GM12874 (cell line): ENCODE measurements around the gene DGUOK.

ENCODE experiments used
- TF ChIP-seq, protein P1 (sequence below): IDR thresholded peaks from 2 replicates; pipeline ENCODE4 v1.5.1; 2011; ENCODE audit warnings: low read depth, mild to moderate bottlenecking, control low read depth, low read length, moderate library complexity; ENCODE audit not compliant: insufficient read depth

Gene DGUOK

DNA sequence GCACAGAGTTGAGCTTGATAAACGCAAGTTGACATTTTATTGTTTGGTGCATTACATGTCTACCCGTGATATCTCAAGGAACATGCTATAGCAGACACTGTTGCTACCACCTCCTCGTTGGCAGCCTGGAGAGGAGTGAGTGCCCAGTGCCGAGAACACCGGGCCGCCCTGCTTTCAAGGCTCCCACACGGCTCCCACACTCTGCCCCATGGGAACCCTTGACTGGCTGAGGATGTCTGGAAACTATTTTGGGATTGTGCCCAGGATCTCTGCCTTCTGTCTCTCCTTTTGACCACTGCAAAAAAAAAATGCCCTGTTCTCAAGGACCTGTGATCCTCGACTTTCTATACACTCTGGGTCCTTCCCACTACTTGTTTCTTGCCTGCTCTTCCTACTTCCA lies 79.1 kb downstream of the DGUOK start:
- TF ChIP-seq, protein P1, sequence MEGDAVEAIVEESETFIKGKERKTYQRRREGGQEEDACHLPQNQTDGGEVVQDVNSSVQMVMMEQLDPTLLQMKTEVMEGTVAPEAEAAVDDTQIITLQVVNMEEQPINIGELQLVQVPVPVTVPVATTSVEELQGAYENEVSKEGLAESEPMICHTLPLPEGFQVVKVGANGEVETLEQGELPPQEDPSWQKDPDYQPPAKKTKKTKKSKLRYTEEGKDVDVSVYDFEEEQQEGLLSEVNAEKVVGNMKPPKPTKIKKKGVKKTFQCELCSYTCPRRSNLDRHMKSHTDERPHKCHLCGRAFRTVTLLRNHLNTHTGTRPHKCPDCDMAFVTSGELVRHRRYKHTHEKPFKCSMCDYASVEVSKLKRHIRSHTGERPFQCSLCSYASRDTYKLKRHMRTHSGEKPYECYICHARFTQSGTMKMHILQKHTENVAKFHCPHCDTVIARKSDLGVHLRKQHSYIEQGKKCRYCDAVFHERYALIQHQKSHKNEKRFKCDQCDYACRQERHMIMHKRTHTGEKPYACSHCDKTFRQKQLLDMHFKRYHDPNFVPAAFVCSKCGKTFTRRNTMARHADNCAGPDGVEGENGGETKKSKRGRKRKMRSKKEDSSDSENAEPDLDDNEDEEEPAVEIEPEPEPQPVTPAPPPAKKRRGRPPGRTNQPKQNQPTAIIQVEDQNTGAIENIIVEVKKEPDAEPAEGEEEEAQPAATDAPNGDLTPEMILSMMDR: no peak

DNA sequence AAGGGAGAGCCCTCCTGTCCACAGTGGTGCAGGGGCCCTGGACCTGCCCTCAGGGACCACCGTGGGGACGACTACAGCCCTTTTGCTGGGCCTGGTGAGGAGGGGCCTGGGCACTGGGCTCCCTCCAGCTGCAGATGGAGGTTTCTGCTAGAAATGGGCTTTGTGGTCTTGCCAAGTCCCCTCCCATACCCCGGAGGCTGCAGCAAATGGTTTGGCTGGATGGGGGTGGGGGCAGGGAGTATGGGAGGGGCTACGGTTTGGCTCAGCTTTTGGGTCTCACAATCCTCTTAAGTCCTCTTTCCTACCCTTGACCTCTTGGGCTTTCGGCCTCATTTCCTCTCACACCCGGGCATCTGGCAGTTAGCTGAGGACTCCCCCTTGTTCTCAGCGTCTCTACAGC lies 79.8 kb downstream of the DGUOK start:
- TF ChIP-seq, protein P1: no peak

DNA sequence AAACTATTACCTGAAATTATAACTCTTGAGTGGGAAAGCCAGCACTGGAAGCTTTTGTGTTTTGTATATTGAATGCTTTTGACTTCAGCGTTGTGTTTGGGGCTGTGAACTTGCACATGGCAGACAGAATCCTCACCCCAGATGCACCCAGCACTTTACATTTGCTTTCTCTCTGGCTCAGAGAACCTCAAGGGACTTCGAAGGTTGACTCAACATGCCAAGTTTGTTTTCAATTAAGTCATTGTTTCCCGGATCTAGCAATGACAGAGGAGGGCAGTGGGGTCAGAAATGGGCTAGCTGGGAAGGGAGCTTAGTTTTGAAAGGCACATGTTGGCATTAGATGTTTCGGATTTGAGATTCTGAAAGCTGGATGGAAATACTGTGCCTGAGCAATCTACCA lies 80.4 kb downstream of the DGUOK start:
- TF ChIP-seq, protein P1: no peak

DNA sequence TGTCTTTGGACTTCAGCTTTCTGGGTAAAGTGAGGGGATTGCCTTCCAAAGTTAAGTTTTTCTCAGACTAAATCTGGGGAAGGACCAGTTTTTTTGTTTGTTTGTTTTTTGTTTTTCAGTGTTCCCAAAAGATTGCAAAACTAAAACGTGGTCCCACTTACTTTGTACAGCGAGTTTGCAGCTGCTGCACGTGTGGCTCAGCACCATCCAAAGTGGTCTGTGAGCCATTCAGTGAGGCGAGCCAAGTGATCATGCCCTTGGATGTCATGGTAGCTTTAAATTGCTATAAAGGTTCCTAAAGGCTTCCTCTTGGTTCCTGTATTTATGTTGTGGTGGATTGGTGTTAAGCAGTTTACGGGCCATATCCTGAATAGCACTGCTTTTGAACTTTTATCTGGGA lies 81.0 kb downstream of the DGUOK start:
- TF ChIP-seq, protein P1: no peak
